Lung (tissue), 12 donors: ENCODE data around the gene PDCD7. TPM values are rescaled to one million over a fixed set of nuclear protein-coding genes. Genes with fewer than 3 reads are reported as not detected.

ENCODE experiments used
- ATAC-seq: fragments of 200-7000 bp; cut with Tn5 transposase; one replicate; pipeline ENCODE4 v1.9.1; 2020; ENCODE audit warnings: moderate number of reproducible peaks; ENCODE audit not compliant: insufficient read depth, low FRiP score
- DNase-seq, 3 donors: peaks; one replicate each; pipeline ENCODE4 v3.0.0-alpha.2; 2013 to 2017
- H3K27ac ChIP-seq, 2 donors: one replicate each; pipeline ENCODE4 v1.5.1; 2013; ENCODE audit warnings: mild to moderate bottlenecking in 2 of 2, moderate library complexity in 2 of 2, control low read depth in 1 of 2, inconsistent platforms in 1 of 2, low read depth in 1 of 2, low read length in 1 of 2
- H3K27me3 ChIP-seq, 3 donors: one replicate each; pipeline ENCODE4 v1.5.1; 2013; ENCODE audit warnings: low read length in 2 of 3; ENCODE audit not compliant: control insufficient read depth in 3 of 3, insufficient read depth in 3 of 3
- H3K36me3 ChIP-seq, 4 donors: one replicate each; pipeline ENCODE4 v1.5.1; 2013; ENCODE audit warnings: low read length in 4 of 4, mild to moderate bottlenecking in 1 of 4, moderate library complexity in 1 of 4; ENCODE audit not compliant: control insufficient read depth in 4 of 4, insufficient read depth in 4 of 4
- H3K4me1 ChIP-seq, 5 donors: one replicate each; pipeline ENCODE4 v1.5.1; 2013; ENCODE audit warnings: low read length in 5 of 5, mild to moderate bottlenecking in 2 of 5, moderate library complexity in 1 of 5; ENCODE audit not compliant: control insufficient read depth in 5 of 5, insufficient read depth in 5 of 5
- H3K4me3 ChIP-seq: one replicate; pipeline ENCODE4 v1.5.1; 2013; ENCODE audit warnings: mild to moderate bottlenecking, control low read depth, moderate library complexity
- H3K9ac ChIP-seq, 2 donors: one replicate each; pipeline ENCODE4 v1.5.1; 2013; ENCODE audit warnings: low read length in 2 of 2, control low read depth in 1 of 2; ENCODE audit not compliant: insufficient read depth in 1 of 2
- H3K9me3 ChIP-seq, 4 donors: one replicate each; pipeline ENCODE4 v1.5.1; 2013; ENCODE audit warnings: low read length in 3 of 4, mild to moderate bottlenecking in 1 of 4, moderate library complexity in 1 of 4; ENCODE audit not compliant: control insufficient read depth in 4 of 4, insufficient read depth in 3 of 4
- WGBS, 2 donors: extraction: QIAGEN DNeasy Blood & Tissue Kit; methylation state at CpG; one replicate each; pipeline ENCODE4 v1.1.7; 2013; 5-methylcytosine and 5-hydroxymethylcytosine counted together
- polyA plus RNA-seq, 2 donors: library from polyadenylated mRNA; stranded (reverse); fragments of 200-250 nt; gene quantifications; one replicate each; pipeline ENCODE4 v1.2.1, GENCODE V29; 2013
- total RNA-seq, 2 donors: library from RNA; depleted of rRNA in 1 of 2; stranded (reverse); fragments of >200 nt in 1 of 2; gene quantifications; one replicate each; pipeline ENCODE4 v1.2.1, GENCODE V29; 2014 to 2021
- TF ChIP-seq, protein P1 (sequence below): IDR thresholded peaks from 2 replicates; pipeline ENCODE4 v1.5.1; 2012; ENCODE audit warnings: mild to moderate bottlenecking; ENCODE audit errors: control extremely low read depth, extremely low read depth
- donor health status: control.
- donor health status: control.
- donor health status: Bipolar disorder and iron deficiency.
- donor health status: healthy.
- donor health status: DM: yes; HTN: yes; CAD: no.

Gene PDCD7
- total and polyA plus RNA-seq, 4 donors, result 8.8 to 21.7 (median 14.1) TPM

DNA sequence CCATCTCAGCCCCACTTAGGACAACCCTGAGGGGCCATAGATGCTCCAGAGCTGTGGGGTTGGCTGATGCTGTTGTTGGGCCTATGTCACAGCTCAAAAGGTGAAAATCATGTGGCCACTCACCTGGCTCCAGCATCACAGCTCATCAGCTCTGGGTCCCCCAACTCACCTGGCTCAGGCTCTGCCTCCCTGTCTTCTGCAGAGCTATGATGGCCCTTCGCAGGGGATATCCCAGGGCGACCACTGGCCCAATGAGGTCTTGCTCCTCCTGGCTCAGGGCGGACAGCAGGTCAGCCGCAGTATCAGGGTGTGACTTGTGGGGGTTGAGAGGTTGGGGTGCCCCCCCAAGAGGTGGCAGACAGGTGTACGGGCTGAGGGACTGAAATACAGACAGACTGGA is 34.3 kb downstream of the PDCD7 start:
- WGBS, 2 donors, result 95 to 97% methylated on average over 5 of the region's 5 CpGs
- no peaks in the 10 kb centered on the region for H3K9me3 ChIP-seq
- peaks cover 0 to 33% (median 22%) of the 10 kb centered on the region in 4 donors for H3K36me3 ChIP-seq
- no peak overlapping the region for H3K4me3 ChIP-seq
- peaks cover 0 to 21% (median 6%) of the 10 kb centered on the region in 5 donors for H3K4me1 ChIP-seq
- H3K27ac ChIP-seq, result no peak overlapping the region
- DNase-seq (no peak), ATAC-seq (no peak)
- no peaks in the 10 kb centered on the region for H3K27me3 ChIP-seq
- H3K9ac ChIP-seq, result no peak overlapping the region
- TF ChIP-seq, protein P1, sequence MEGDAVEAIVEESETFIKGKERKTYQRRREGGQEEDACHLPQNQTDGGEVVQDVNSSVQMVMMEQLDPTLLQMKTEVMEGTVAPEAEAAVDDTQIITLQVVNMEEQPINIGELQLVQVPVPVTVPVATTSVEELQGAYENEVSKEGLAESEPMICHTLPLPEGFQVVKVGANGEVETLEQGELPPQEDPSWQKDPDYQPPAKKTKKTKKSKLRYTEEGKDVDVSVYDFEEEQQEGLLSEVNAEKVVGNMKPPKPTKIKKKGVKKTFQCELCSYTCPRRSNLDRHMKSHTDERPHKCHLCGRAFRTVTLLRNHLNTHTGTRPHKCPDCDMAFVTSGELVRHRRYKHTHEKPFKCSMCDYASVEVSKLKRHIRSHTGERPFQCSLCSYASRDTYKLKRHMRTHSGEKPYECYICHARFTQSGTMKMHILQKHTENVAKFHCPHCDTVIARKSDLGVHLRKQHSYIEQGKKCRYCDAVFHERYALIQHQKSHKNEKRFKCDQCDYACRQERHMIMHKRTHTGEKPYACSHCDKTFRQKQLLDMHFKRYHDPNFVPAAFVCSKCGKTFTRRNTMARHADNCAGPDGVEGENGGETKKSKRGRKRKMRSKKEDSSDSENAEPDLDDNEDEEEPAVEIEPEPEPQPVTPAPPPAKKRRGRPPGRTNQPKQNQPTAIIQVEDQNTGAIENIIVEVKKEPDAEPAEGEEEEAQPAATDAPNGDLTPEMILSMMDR, result no peak

- DNase-seq, result no peak
- Histone ChIP-seq H3K36me3 (peaks cover 0 to 31% (median 19%) of the 10 kb centered on the region in 4 donors), H3K27ac (no peak overlapping the region), H3K4me3 (no peak overlapping the region), H3K4me1 (peaks cover 0 to 24% (median 6%) of the 10 kb centered on the region in 5 donors), H3K9me3 (no peaks in the 10 kb centered on the region), H3K9ac (no peak overlapping the region), H3K27me3 (no peaks in the 10 kb centered on the region)
- no peak for ATAC-seq
- TF ChIP-seq, protein P1, result no peak
- WGBS, 2 donors, result 97% methylated on average over 7 of the region's 7 CpGs
These were observed 35.9 kb downstream of the PDCD7 start for GRCh38 chr15:65097651-65098263.

GRCh38 chr15:65096481-65097385 is 36.9 kb downstream of the PDCD7 start:
- ATAC-seq (no peak), DNase-seq (no peak)
- Histone ChIP-seq H3K4me3 (no peak overlapping the region), H3K9me3 (no peaks in the 10 kb centered on the region), H3K36me3 (peaks cover 0 to 25% (median 19%) of the 10 kb centered on the region in 4 donors), H3K27ac (no peak overlapping the region), H3K9ac (no peak overlapping the region), H3K27me3 (no peaks in the 10 kb centered on the region), H3K4me1 (peaks cover 0 to 33% (median 16%) of the 10 kb centered on the region in 5 donors)
- WGBS, 2 donors, result 90% methylated on average over 6 of the region's 6 CpGs
- TF ChIP-seq, protein P1, result no peak
